K562 (cell line): ENCODE measurements around the gene CTNNA3. TPM values are rescaled to one million over a fixed set of nuclear protein-coding genes. Genes with fewer than 3 reads are reported as not detected.

Source experiments
- DIDO1 ChIP-seq: fragments of 450-650 bp; IDR thresholded peaks from 2 replicates; pipeline ENCODE4 v1.6.1; 2016; ENCODE audit warnings: low read depth, missing biosample characterization, missing genetic modification characterization
- MCM5 ChIP-seq: fragments of 450-650 bp; IDR thresholded peaks from 2 replicates; pipeline ENCODE4 v1.6.1; 2016; ENCODE audit warnings: low read depth
- NFRKB ChIP-seq: fragments of 450-650 bp; IDR thresholded peaks from 2 replicates; pipeline ENCODE4 v1.6.1; 2016; ENCODE audit warnings: low read depth
- NR4A1 ChIP-seq, 2 experiments: fragments of 250-450 bp in 1 of 2; fragments of 450-650 bp in 1 of 2; sonication (Bioruptor Pico) in 1 of 2; IDR thresholded peaks; 2 replicates each; pipeline versions ENCODE4 v1.4.0 to v1.6.1; 2016 to 2020; ENCODE audit warnings: mild to moderate bottlenecking in 2 of 2, missing compliant biosample characterization in 1 of 2, missing genetic modification characterization in 1 of 2, moderate library complexity in 1 of 2
- RBM25 ChIP-seq: fragments of 200-400 bp; formaldehyde crosslinking; IDR thresholded peaks from 2 replicates; pipeline ENCODE4 v1.6.1; 2018; ENCODE audit warnings: low read length, low read depth, moderate library complexity; ENCODE audit not compliant: severe bottlenecking
- ZC3H4 ChIP-seq: sonication (generic); formaldehyde crosslinking; IDR thresholded peaks from 2 replicates; pipeline ENCODE4 v1.9.0; 2021; ENCODE audit warnings: missing genetic modification reagents, borderline replicate concordance
- polyA plus RNA-seq, 8 experiments: library from polyadenylated mRNA; depleted of rRNA in 4 of 8; stranded (reverse) in 5 of 8; unstranded in 3 of 8; fragments of >200 nt; fragmentation: Nextera tagmentation in 2 of 8; fragmentation: Illumina TruSeq in 1 of 8; extraction: Ambion mirVana in 2 of 8; extraction: Trizol in 1 of 8; gene quantifications; 2 replicates each; pipeline versions ENCODE4 v1.2.1 to v1.2.3, GENCODE V29; 2011 to 2014; ENCODE audit warnings: inconsistent platforms in 1 of 8, missing spikeins in 1 of 8
- total RNA-seq, 7 experiments: library from RNA; depleted of rRNA in 6 of 7; stranded (reverse); fragments of >200 nt in 6 of 7; fragmentation: Illumina TruSeq in 2 of 7; extraction: Trizol in 2 of 7; gene quantifications; 2 replicates each; pipeline versions ENCODE4 v1.2.1 to v1.2.3, GENCODE V29; 2011 to 2021; ENCODE audit warnings: low replicate concordance in 1 of 7
- TF ChIP-seq, protein P1 (sequence below): sonication (generic); formaldehyde crosslinking; IDR thresholded peaks from 2 replicates; pipeline ENCODE4 v1.8.1; 2023; ENCODE audit warnings: mild to moderate bottlenecking, missing genetic modification reagents
- TF ChIP-seq, protein P2 (sequence below), 2 experiments: fragments of 450-650 bp in 1 of 2; sonication (generic) in 1 of 2; formaldehyde crosslinking in 1 of 2; IDR thresholded peaks; 2 replicates each; pipeline versions ENCODE4 v1.7.1 to v1.9.0; 2016 to 2022; ENCODE audit warnings: inconsistent platforms in 1 of 2, mild to moderate bottlenecking in 1 of 2, missing genetic modification reagents in 1 of 2

The CTNNA3 gene
- total and polyA plus RNA-seq, 9 of the 15 experiments (the other 6 are each of a cell fraction or from before 2014, with no cell fraction given), result 0.04 TPM; not detected in 8

DNA sequence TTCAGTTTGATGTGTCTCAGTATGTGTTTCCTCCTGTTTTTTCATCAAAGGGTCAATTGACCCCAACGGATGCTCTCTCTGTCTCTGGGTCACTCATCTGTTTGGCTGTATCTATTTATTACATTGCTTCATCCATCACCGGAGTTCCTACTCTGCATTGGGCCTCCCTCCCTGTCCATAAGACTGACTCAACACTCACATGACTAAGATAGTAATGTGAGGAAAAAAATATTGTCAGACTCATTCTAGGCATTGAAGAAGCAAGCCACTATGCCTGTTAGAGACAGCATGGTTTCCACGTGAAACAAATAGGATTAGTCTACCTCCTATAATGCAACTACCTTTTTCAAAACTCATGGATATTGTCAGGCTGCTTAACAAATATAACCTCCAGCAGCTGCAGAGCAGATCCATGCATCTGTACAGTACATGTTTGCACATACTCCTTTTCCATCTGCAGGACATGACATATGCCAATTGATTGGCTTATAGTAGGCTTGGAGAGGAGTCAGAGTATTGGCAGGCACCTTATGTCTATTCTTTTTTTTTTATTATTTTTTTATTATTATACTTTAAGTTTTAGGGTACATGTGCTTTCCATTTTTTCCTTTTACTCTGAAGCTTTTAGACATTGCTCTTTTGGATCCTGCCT is 495.0 kb downstream of the CTNNA3 start (continued):
- TF ChIP-seq, protein P1, sequence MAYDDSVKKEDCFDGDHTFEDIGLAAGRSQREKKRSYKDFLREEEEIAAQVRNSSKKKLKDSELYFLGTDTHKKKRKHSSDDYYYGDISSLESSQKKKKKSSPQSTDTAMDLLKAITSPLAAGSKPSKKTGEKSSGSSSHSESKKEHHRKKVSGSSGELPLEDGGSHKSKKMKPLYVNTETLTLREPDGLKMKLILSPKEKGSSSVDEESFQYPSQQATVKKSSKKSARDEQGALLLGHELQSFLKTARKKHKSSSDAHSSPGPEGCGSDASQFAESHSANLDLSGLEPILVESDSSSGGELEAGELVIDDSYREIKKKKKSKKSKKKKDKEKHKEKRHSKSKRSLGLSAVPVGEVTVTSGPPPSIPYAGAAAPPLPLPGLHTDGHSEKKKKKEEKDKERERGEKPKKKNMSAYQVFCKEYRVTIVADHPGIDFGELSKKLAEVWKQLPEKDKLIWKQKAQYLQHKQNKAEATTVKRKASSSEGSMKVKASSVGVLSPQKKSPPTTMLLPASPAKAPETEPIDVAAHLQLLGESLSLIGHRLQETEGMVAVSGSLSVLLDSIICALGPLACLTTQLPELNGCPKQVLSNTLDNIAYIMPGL, result no peak
- TF ChIP-seq NR4A1 (CRISPR knock-in tag; IDR thresholded peaks at IDR 0.05) (no peak), NR4A1 (tag; IDR thresholded peaks at IDR 0.05) (no peak), ZC3H4 (CRISPR knock-in tag) (no peak), RBM25 (no peak), DIDO1 (tag) (no peak), MCM5 (no peak), NFRKB (no peak)
- TF ChIP-seq, protein P2, sequence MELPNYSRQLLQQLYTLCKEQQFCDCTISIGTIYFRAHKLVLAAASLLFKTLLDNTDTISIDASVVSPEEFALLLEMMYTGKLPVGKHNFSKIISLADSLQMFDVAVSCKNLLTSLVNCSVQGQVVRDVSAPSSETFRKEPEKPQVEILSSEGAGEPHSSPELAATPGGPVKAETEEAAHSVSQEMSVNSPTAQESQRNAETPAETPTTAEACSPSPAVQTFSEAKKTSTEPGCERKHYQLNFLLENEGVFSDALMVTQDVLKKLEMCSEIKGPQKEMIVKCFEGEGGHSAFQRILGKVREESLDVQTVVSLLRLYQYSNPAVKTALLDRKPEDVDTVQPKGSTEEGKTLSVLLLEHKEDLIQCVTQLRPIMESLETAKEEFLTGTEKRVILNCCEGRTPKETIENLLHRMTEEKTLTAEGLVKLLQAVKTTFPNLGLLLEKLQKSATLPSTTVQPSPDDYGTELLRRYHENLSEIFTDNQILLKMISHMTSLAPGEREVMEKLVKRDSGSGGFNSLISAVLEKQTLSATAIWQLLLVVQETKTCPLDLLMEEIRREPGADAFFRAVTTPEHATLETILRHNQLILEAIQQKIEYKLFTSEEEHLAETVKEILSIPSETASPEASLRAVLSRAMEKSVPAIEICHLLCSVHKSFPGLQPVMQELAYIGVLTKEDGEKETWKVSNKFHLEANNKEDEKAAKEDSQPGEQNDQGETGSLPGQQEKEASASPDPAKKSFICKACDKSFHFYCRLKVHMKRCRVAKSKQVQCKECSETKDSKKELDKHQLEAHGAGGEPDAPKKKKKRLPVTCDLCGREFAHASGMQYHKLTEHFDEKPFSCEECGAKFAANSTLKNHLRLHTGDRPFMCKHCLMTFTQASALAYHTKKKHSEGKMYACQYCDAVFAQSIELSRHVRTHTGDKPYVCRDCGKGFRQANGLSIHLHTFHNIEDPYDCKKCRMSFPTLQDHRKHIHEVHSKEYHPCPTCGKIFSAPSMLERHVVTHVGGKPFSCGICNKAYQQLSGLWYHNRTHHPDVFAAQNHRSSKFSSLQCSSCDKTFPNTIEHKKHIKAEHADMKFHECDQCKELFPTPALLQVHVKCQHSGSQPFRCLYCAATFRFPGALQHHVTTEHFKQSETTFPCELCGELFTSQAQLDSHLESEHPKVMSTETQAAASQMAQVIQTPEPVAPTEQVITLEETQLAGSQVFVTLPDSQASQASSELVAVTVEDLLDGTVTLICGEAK (IDR thresholded peaks at IDR 0.05), result no peak
- TF ChIP-seq, protein P2 (CRISPR knock-in tag; IDR thresholded peaks at IDR 0.05), result no peak
